H9 (cell line): Measurements from ENCODE around the gene KCNJ15. TPM values are rescaled to one million over a fixed set of nuclear protein-coding genes. Genes with fewer than 3 reads are reported as not detected.

ENCODE experiments used
- DNase-seq: peaks from one replicate; pipeline ENCODE4 v3.0.0-alpha.2; 2017
- H2AFZ ChIP-seq: one replicate; pipeline ENCODE4 v1.6.1; 2013; ENCODE audit warnings: mild to moderate bottlenecking, low read length, control low read depth, moderate library complexity
- H2AK5ac ChIP-seq: 2 replicates; pipeline ENCODE4 v1.6.1; 2013; ENCODE audit warnings: low read length, control low read depth, mixed read lengths; ENCODE audit not compliant: insufficient read length
- H2BK120ac ChIP-seq: one replicate; pipeline ENCODE4 v1.6.1; 2013; ENCODE audit warnings: low read depth, mild to moderate bottlenecking, low read length, control low read depth, inconsistent platforms; ENCODE audit not compliant: poor library complexity, severe bottlenecking
- H2BK12ac ChIP-seq: 2 replicates; pipeline ENCODE4 v1.6.1; 2013; ENCODE audit warnings: low read length, control low read depth, mixed read lengths, low read depth; ENCODE audit not compliant: insufficient read length
- H2BK15ac ChIP-seq: 2 replicates; pipeline ENCODE4 v1.6.1; 2013; ENCODE audit warnings: low read depth, low read length, control low read depth
- H2BK20ac ChIP-seq: one replicate; pipeline ENCODE4 v1.6.1; 2013; ENCODE audit warnings: low read depth, mild to moderate bottlenecking, low read length, control low read depth, inconsistent platforms; ENCODE audit not compliant: poor library complexity, severe bottlenecking
- H2BK5ac ChIP-seq: 2 replicates; pipeline ENCODE4 v1.6.1; 2013; ENCODE audit warnings: low read length, control low read depth, mixed read lengths; ENCODE audit not compliant: insufficient read length
- H3K14ac ChIP-seq: 2 replicates; pipeline ENCODE4 v1.6.1; 2013; ENCODE audit warnings: low read length, control low read depth; ENCODE audit not compliant: insufficient read depth
- H3K18ac ChIP-seq: 2 replicates; pipeline ENCODE4 v1.6.1; 2013; ENCODE audit warnings: low read depth, mild to moderate bottlenecking, mixed read lengths, low read length, control low read depth; ENCODE audit not compliant: insufficient read length
- H3K23ac ChIP-seq: 2 replicates; pipeline ENCODE4 v1.6.1; 2013; ENCODE audit warnings: low read length, control low read depth, mixed read lengths, low read depth; ENCODE audit not compliant: insufficient read length
- H3K23me2 ChIP-seq: 2 replicates; pipeline ENCODE4 v1.6.1; 2013; ENCODE audit warnings: low read depth, mild to moderate bottlenecking, mixed read lengths, low read length, control low read depth; ENCODE audit not compliant: insufficient read length, poor library complexity, severe bottlenecking
- H3K27ac ChIP-seq: 2 replicates; pipeline ENCODE4 v1.5.1; 2013; ENCODE audit warnings: low read length, control low read depth, mixed read lengths, low read depth; ENCODE audit not compliant: insufficient read length
- H3K27me3 ChIP-seq: 2 replicates; pipeline ENCODE4 v1.6.1; 2013; ENCODE audit warnings: low read length, control low read depth, inconsistent platforms; ENCODE audit not compliant: insufficient read depth
- H3K4ac ChIP-seq: 2 replicates; pipeline ENCODE4 v1.6.1; 2013; ENCODE audit warnings: low read depth, mild to moderate bottlenecking, control low read depth, inconsistent platforms, low read length, moderate library complexity
- H3K4me1 ChIP-seq: 2 replicates; pipeline ENCODE4 v1.6.1; 2013; ENCODE audit warnings: low read length, control low read depth, inconsistent platforms; ENCODE audit not compliant: insufficient read depth
- H3K4me2 ChIP-seq: 2 replicates; pipeline ENCODE4 v1.6.1; 2013; ENCODE audit warnings: low read length, control low read depth, mixed read lengths; ENCODE audit not compliant: insufficient read length, insufficient read depth
- H3K56ac ChIP-seq: 2 replicates; pipeline ENCODE4 v1.6.1; 2013; ENCODE audit warnings: low read depth, mild to moderate bottlenecking, mixed read lengths, low read length, control low read depth; ENCODE audit not compliant: insufficient read length
- H3K79me1 ChIP-seq: 2 replicates; pipeline ENCODE4 v1.6.1; 2013; ENCODE audit warnings: low read depth, mild to moderate bottlenecking, moderate library complexity, low read length, control low read depth, inconsistent platforms; ENCODE audit not compliant: insufficient read depth, poor library complexity, severe bottlenecking
- H3K79me2 ChIP-seq: 2 replicates; pipeline ENCODE4 v1.6.1; 2013; ENCODE audit warnings: low read length, control low read depth, inconsistent platforms; ENCODE audit not compliant: insufficient read depth
- H3K9ac ChIP-seq: 2 replicates; pipeline ENCODE4 v1.6.1; 2013; ENCODE audit warnings: low read length, control low read depth, mixed read lengths; ENCODE audit not compliant: insufficient read length; ENCODE audit errors: extremely low read depth
- H3K9me3 ChIP-seq: one replicate; pipeline ENCODE4 v1.6.1; 2013; ENCODE audit warnings: low read depth, low read length, inconsistent platforms; ENCODE audit not compliant: control insufficient read depth
- H3T11ph ChIP-seq: one replicate; pipeline ENCODE4 v1.6.1; 2013; ENCODE audit warnings: mild to moderate bottlenecking, low read length, control low read depth, inconsistent platforms
- H4K20me1 ChIP-seq: one replicate; pipeline ENCODE4 v1.6.1; 2013; ENCODE audit not compliant: control insufficient read depth, insufficient read length, insufficient read depth
- H4K5ac ChIP-seq: 2 replicates; pipeline ENCODE4 v1.6.1; 2013; ENCODE audit warnings: low read depth, mild to moderate bottlenecking, mixed read lengths, low read length, control low read depth; ENCODE audit not compliant: insufficient read length
- H4K8ac ChIP-seq: replicated peaks from 2 replicates; pipeline ENCODE4 v1.6.1; 2013; ENCODE audit warnings: low read length, control low read depth, mixed read lengths, low read depth; ENCODE audit not compliant: insufficient read length
- H4K91ac ChIP-seq: 2 replicates; pipeline ENCODE4 v1.6.1; 2013; ENCODE audit warnings: low read depth, mild to moderate bottlenecking, moderate library complexity, mixed read lengths, low read length, control low read depth; ENCODE audit not compliant: insufficient read length
- H3K27ac Mint-ChIP-seq, 3 experiments: 2 replicates in 2 of 3; 3 replicates in 1 of 3; pipeline ENCODE4 v1.8.0; 2020 to 2021; ENCODE audit warnings: mixed read lengths in 3 of 3, mild to moderate bottlenecking in 1 of 3, moderate library complexity in 1 of 3
- H3K27me3 Mint-ChIP-seq: 2 replicates; pipeline ENCODE4 v1.8.0; 2021; ENCODE audit warnings: low read depth, mild to moderate bottlenecking, moderate library complexity, mixed read lengths
- H3K36me3 Mint-ChIP-seq, 3 experiments: 2 replicates in 2 of 3; 3 replicates in 1 of 3; pipeline ENCODE4 v1.8.0; 2020 to 2021; ENCODE audit warnings: low read depth in 3 of 3, mixed read lengths in 3 of 3; ENCODE audit not compliant: insufficient read depth in 1 of 3
- H3K4me1 Mint-ChIP-seq, 2 experiments: 2 replicates each; pipeline ENCODE4 v1.8.0; 2020; ENCODE audit warnings: mixed read lengths in 2 of 2
- H3K4me3 Mint-ChIP-seq, 2 experiments: 2 replicates in 1 of 2; 3 replicates in 1 of 2; pipeline ENCODE4 v1.8.0; 2020 to 2021; ENCODE audit warnings: mild to moderate bottlenecking in 2 of 2, mixed read lengths in 2 of 2, moderate library complexity in 1 of 2
- H3K9me3 Mint-ChIP-seq, 2 experiments: 2 replicates in 1 of 2; 3 replicates in 1 of 2; pipeline ENCODE4 v1.8.0; 2020; ENCODE audit warnings: mild to moderate bottlenecking in 2 of 2, mixed read lengths in 2 of 2, moderate library complexity in 1 of 2
- WGBS: extraction: QIAGEN DNeasy Blood & Tissue Kit; methylation state at CpG from one replicate; pipeline ENCODE4 v1.1.7; 2013; ENCODE audit warnings: missing lambda C conversion rate, low lambda C conversion rate, mixed read lengths; ENCODE audit not compliant: insufficient read length; ENCODE audit errors: extremely low coverage; 5-methylcytosine and 5-hydroxymethylcytosine counted together
- total RNA-seq: library from RNA; stranded (reverse); gene quantifications from 2 replicates; pipeline ENCODE4 v1.2.1, GENCODE V29; 2021
- TF ChIP-seq, protein P1 (sequence below): fragments of 200-600 bp; sonication (generic); conservative IDR thresholded peaks from 3 replicates; pipeline ENCODE4 v1.8.0; 2021; ENCODE audit warnings: antibody characterized with exemption, mild to moderate bottlenecking

The KCNJ15 gene
- total RNA-seq, 1 experiment from 2014 or later: not detected

DNA sequence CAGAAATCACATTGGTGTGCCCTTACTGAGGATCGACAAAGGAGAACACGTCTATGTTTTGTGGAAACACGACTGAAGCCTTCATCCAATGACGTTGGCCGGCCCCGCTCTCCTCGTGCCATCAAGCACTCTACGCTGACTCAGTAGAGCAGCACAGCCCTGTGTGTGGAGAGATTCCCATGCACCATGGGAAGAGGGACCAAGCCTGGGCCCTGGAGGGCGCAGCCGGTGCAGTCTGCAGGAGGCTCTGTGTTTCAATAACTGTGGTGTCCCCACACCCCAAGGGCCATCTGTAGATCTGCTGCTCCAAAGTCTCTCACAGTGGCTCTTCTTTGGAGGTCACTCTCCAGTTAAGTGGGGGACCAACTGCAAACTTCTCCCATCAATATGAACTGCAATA, 97.4 kb downstream of the KCNJ15 start:
- no peak overlapping the region for H3K9ac ChIP-seq
- no peak overlapping the region for H3K27ac ChIP-seq
- no peak overlapping the region for H2BK15ac ChIP-seq
- Mint-ChIP-seq H3K36me3 (no peaks in the 10 kb centered on the region), H3K27ac (no peak overlapping the region), H3K27me3 (peaks cover 37% of the 10 kb centered on the region), H3K4me3 (no peak overlapping the region), H3K4me1 (peaks cover 25 to 28% of the 10 kb centered on the region in 2 experiments), H3K9me3 (peaks cover 2% of the 10 kb centered on the region in 2 experiments; a peak in 1 of 5 replicates)
- H3K4ac ChIP-seq: no peak overlapping the region
- no peak overlapping the region for H2BK20ac ChIP-seq
- H3K9me3 ChIP-seq: no peaks in the 10 kb centered on the region
- no peak overlapping the region for H3T11ph ChIP-seq
- no peak for DNase-seq
- H4K91ac ChIP-seq: no peak overlapping the region
- no peaks in the 10 kb centered on the region for H3K79me1 ChIP-seq
- no CpG with 5 or more reads among the region's 10 CpGs for WGBS
- no peaks in the 10 kb centered on the region for H3K23me2 ChIP-seq
- no peaks in the 10 kb centered on the region; the same call in 1 of the 2 replicates for H3K27me3 ChIP-seq
- TF ChIP-seq, protein P1, sequence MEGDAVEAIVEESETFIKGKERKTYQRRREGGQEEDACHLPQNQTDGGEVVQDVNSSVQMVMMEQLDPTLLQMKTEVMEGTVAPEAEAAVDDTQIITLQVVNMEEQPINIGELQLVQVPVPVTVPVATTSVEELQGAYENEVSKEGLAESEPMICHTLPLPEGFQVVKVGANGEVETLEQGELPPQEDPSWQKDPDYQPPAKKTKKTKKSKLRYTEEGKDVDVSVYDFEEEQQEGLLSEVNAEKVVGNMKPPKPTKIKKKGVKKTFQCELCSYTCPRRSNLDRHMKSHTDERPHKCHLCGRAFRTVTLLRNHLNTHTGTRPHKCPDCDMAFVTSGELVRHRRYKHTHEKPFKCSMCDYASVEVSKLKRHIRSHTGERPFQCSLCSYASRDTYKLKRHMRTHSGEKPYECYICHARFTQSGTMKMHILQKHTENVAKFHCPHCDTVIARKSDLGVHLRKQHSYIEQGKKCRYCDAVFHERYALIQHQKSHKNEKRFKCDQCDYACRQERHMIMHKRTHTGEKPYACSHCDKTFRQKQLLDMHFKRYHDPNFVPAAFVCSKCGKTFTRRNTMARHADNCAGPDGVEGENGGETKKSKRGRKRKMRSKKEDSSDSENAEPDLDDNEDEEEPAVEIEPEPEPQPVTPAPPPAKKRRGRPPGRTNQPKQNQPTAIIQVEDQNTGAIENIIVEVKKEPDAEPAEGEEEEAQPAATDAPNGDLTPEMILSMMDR: no peak
- no peak overlapping the region for H3K14ac ChIP-seq
- no peak overlapping the region for H3K18ac ChIP-seq
- no peak overlapping the region for H2BK120ac ChIP-seq
- H2BK5ac ChIP-seq: no peak overlapping the region
- no peak overlapping the region for H4K8ac ChIP-seq
- no peaks in the 10 kb centered on the region for H3K79me2 ChIP-seq
- no peak overlapping the region for H3K23ac ChIP-seq
- H3K4me1 ChIP-seq: peaks cover 9% of the 10 kb centered on the region; the same call in 1 of the 2 replicates
- no peak overlapping the region for H3K4me2 ChIP-seq
- no peak overlapping the region for H3K56ac ChIP-seq
- H2AK5ac ChIP-seq: no peak overlapping the region
- no peaks in the 10 kb centered on the region for H4K20me1 ChIP-seq
- no peak overlapping the region for H2BK12ac ChIP-seq
- H4K5ac ChIP-seq: no peak overlapping the region
- H2AFZ ChIP-seq: no peak overlapping the region
